Stimulated activated CD8-positive, alpha-beta memory T cell treated with anti-CD3 and anti-CD28 coated beads, Interleukin-7, amount 100 ng/mL, for 24 hours (primary cell): Measurements from ENCODE around the gene NUP50.
"Not testable (repeated sequence)": the region's sequence is repeated elsewhere in the genome, so short reads cannot be mapped to it uniquely, and the experiment has no call there.

ENCODE experiments used
- DNase-seq: peaks from one replicate; pipeline ENCODE4 v3.0.0-alpha.2; 2020; ENCODE audit warnings: low read depth

The NUP50 gene

GRCh38 chr22:45159652-45160462 is 3.9 kb upstream of the NUP50 start:
- no peak for DNase-seq

GRCh38 chr22:45162531-45162930 is 1.2 kb upstream of the NUP50 start:
- DNase-seq, result no peak

GRCh38 chr22:45163099-45163450 is 650 bp upstream of the NUP50 start:
- DNase-seq, result no peak

GRCh38 chr22:45164270-45165088 is 754 bp downstream of the NUP50 start:
- no peak for DNase-seq

- DNase-seq, result no peak
Observed at GRCh38 chr22:45166932-45167331, 3.2 kb downstream of the NUP50 start.

- no peak for DNase-seq
Observed at GRCh38 chr22:45169591-45170466, 6.1 kb downstream of the NUP50 start.

GRCh38 chr22:45171830-45172229 is 8.1 kb downstream of the NUP50 start:
- DNase-seq, result no peak

GRCh38 chr22:45172881-45173585 is 9.3 kb downstream of the NUP50 start:
- no peak for DNase-seq

- DNase-seq, result no peak
Observed at GRCh38 chr22:45179276-45180049, 15.7 kb downstream of the NUP50 start.

- DNase-seq, result no peak
Observed at GRCh38 chr22:45180146-45180679, 16.5 kb downstream of the NUP50 start.

- no peak for DNase-seq
Observed at GRCh38 chr22:45181240-45181639, 17.5 kb downstream of the NUP50 start.

- no peak for DNase-seq
Observed at GRCh38 chr22:45181766-45182165, 18.0 kb downstream of the NUP50 start.

GRCh38 chr22:45183974-45184373 is 20.2 kb downstream of the NUP50 start:
- DNase-seq, result no peak

- DNase-seq, result no peak
Observed at GRCh38 chr22:45185718-45186514, 22.2 kb downstream of the NUP50 start.

- no peak for DNase-seq
Observed at GRCh38 chr22:45187891-45188290, 24.2 kb downstream of the NUP50 start.

- no peak for DNase-seq
Observed at GRCh38 chr22:45188779-45189178, 25.1 kb downstream of the NUP50 start.

GRCh38 chr22:45190202-45190872 is 26.6 kb downstream of the NUP50 start:
- no peak for DNase-seq

- not testable (repeated sequence) for DNase-seq
Observed at GRCh38 chr22:45191746-45192145, 28.0 kb downstream of the NUP50 start.

- DNase-seq, result no peak
Observed at GRCh38 chr22:45192701-45193187, 29.0 kb downstream of the NUP50 start.
